Osteoblast (primary cell): ENCODE results near the gene TMEM120A. TPM values are rescaled to one million over a fixed set of nuclear protein-coding genes. Genes with fewer than 3 reads are reported as not detected.

Experiments used
- DNase-seq: peaks from one replicate; pipeline ENCODE4 v3.0.0; 2011; ENCODE audit warnings: low spot score, mixed read lengths; ENCODE audit not compliant: insufficient read length; ENCODE audit errors: missing footprints
- H2AFZ ChIP-seq: 2 replicates; pipeline ENCODE4 v1.6.0; 2011; ENCODE audit warnings: mild to moderate bottlenecking, low read length
- H3K27ac ChIP-seq: 2 replicates; pipeline ENCODE4 v1.5.1; 2011; ENCODE audit warnings: mild to moderate bottlenecking, low read depth, low read length, moderate library complexity
- H3K27me3 ChIP-seq: 2 replicates; pipeline ENCODE4 v1.6.0; 2012; ENCODE audit warnings: mild to moderate bottlenecking, control low read depth, inconsistent platforms, low read length, moderate library complexity; ENCODE audit not compliant: insufficient read depth
- H3K36me3 ChIP-seq: 2 replicates; pipeline ENCODE4 v1.5.1; 2011; ENCODE audit warnings: mild to moderate bottlenecking, low read length, control low read depth, moderate library complexity; ENCODE audit not compliant: insufficient read depth
- H3K4me1 ChIP-seq: 2 replicates; pipeline ENCODE4 v1.5.1; 2011; ENCODE audit warnings: mild to moderate bottlenecking, low read length, control low read depth, moderate library complexity; ENCODE audit not compliant: insufficient read depth
- H3K4me2 ChIP-seq: 2 replicates; pipeline ENCODE4 v1.6.0; 2011; ENCODE audit warnings: mild to moderate bottlenecking, low read length; ENCODE audit not compliant: insufficient read depth
- H3K4me3 ChIP-seq: fragments of 200-600 bp; sonication (generic); 3 replicates; pipeline ENCODE4 v1.5.1; 2012; ENCODE audit warnings: mild to moderate bottlenecking, low read length, inconsistent platforms; ENCODE audit not compliant: insufficient read depth
- H3K79me2 ChIP-seq: 2 replicates; pipeline ENCODE4 v1.6.0; 2012; ENCODE audit warnings: mild to moderate bottlenecking, low read length, control low read depth, inconsistent platforms; ENCODE audit not compliant: insufficient read depth
- H3K9me3 ChIP-seq: 2 replicates; pipeline ENCODE4 v1.5.1; 2011; ENCODE audit warnings: low read depth, low read length, control low read depth
- H4K20me1 ChIP-seq: 2 replicates; pipeline ENCODE4 v1.6.0; 2012; ENCODE audit warnings: mild to moderate bottlenecking, low read length, control low read depth; ENCODE audit not compliant: insufficient read depth
- CTCF ChIP-seq: IDR thresholded peaks from 2 replicates; pipeline ENCODE4 v1.5.1; 2011; ENCODE audit warnings: mild to moderate bottlenecking, low read depth, low read length, moderate library complexity; ENCODE audit errors: extremely low read depth
- total RNA-seq: library from RNA; depleted of rRNA; stranded (reverse); fragments of >200 nt; gene quantifications from 2 replicates; pipeline ENCODE4 v1.2.3, GENCODE V29; 2012

The TMEM120A gene
- total RNA-seq, 1 donor: 25.3 TPM

GRCh38 chr7:75966190-75966961 is 28.0 kb downstream of the TMEM120A start:
- Histone ChIP-seq H3K9me3 (no peaks in the 10 kb centered on the region), H3K4me3 (no peak overlapping the region), H2AFZ (peak overlapping the region; percentile 5), H3K4me1 (peaks cover 24% of the 10 kb centered on the region), H3K36me3 (no peaks in the 10 kb centered on the region), H3K27me3 (no peaks in the 10 kb centered on the region), H3K4me2 (peak overlapping the region; percentile 62), H3K79me2 (no peaks in the 10 kb centered on the region), H3K27ac (peak overlapping the region; percentile 26), H4K20me1 (no peaks in the 10 kb centered on the region)
- peak; percentile 89 for DNase-seq
- TF ChIP-seq CTCF: no peak

- no peaks in the 10 kb centered on the region for H3K9me3 ChIP-seq
- H3K27ac ChIP-seq: no peak overlapping the region
- no peak for DNase-seq
- no peaks in the 10 kb centered on the region for H4K20me1 ChIP-seq
- no peak overlapping the region for H3K4me2 ChIP-seq
- no peaks in the 10 kb centered on the region for H3K27me3 ChIP-seq
- H3K79me2 ChIP-seq: no peaks in the 10 kb centered on the region
- H3K36me3 ChIP-seq: no peaks in the 10 kb centered on the region
- no peak for TF ChIP-seq CTCF
- H2AFZ ChIP-seq: no peak overlapping the region
- no peak overlapping the region for H3K4me3 ChIP-seq
- peaks cover 24% of the 10 kb centered on the region for H3K4me1 ChIP-seq
These were observed 28.8 kb downstream of the TMEM120A start for GRCh38 chr7:75965617-75966016.

- no peak for TF ChIP-seq CTCF
- Histone ChIP-seq H3K79me2 (no peaks in the 10 kb centered on the region), H2AFZ (peak overlapping the region; percentile 44), H3K4me1 (peaks cover 24% of the 10 kb centered on the region), H3K27ac (peak overlapping the region; percentile 95), H3K36me3 (no peaks in the 10 kb centered on the region), H3K4me2 (peak overlapping the region; percentile 58), H4K20me1 (no peaks in the 10 kb centered on the region), H3K27me3 (no peaks in the 10 kb centered on the region), H3K9me3 (no peaks in the 10 kb centered on the region), H3K4me3 (no peak overlapping the region)
- DNase-seq: peak; percentile 82
These were observed 30.9 kb downstream of the TMEM120A start for GRCh38 chr7:75963381-75963995.
